Hepatocyte (in vitro differentiated cells): ENCODE measurements around the gene CELSR1. TPM values are rescaled to one million over a fixed set of nuclear protein-coding genes. Genes with fewer than 3 reads are reported as not detected.

Experiments used
- DNase-seq: peaks from one replicate; pipeline ENCODE4 v3.0.0-alpha.2; 2016; ENCODE audit warnings: low spot score
- H2AFZ ChIP-seq: fragments of 200-600 bp; sonication (generic); 2 replicates; pipeline ENCODE4 v1.6.0; 2016; ENCODE audit warnings: antibody characterized with exemption, mild to moderate bottlenecking
- H3K27ac ChIP-seq: fragments of 200-600 bp; sonication (generic); 2 replicates; pipeline ENCODE4 v1.5.1; 2016; ENCODE audit warnings: mild to moderate bottlenecking
- H3K27me3 ChIP-seq: fragments of 200-600 bp; sonication (generic); 2 replicates; pipeline ENCODE4 v1.6.1; 2016
- H3K36me3 ChIP-seq: fragments of 200-600 bp; sonication (generic); replicated peaks from 2 replicates; pipeline ENCODE4 v1.5.1; 2016; ENCODE audit warnings: low read depth; ENCODE audit not compliant: insufficient read depth
- H3K4me1 ChIP-seq: fragments of 200-600 bp; sonication (generic); 2 replicates; pipeline ENCODE4 v1.5.1; 2016; ENCODE audit warnings: mild to moderate bottlenecking, moderate library complexity; ENCODE audit not compliant: insufficient read depth
- H3K4me2 ChIP-seq: fragments of 200-600 bp; sonication (generic); 2 replicates; pipeline ENCODE4 v1.6.0; 2016
- H3K4me3 ChIP-seq: fragments of 200-600 bp; sonication (generic); 2 replicates; pipeline ENCODE4 v1.5.1; 2016; ENCODE audit warnings: mild to moderate bottlenecking
- H3K79me2 ChIP-seq: fragments of 200-600 bp; sonication (generic); 2 replicates; pipeline ENCODE4 v1.6.0; 2017; ENCODE audit warnings: mild to moderate bottlenecking
- H3K9me2 ChIP-seq: fragments of 200-600 bp; sonication (generic); replicated peaks from 2 replicates; pipeline ENCODE4 v1.6.0; 2017; ENCODE audit warnings: mild to moderate bottlenecking; ENCODE audit not compliant: insufficient read depth
- H3K9me3 ChIP-seq: fragments of 200-600 bp; sonication (generic); 2 replicates; pipeline ENCODE4 v1.5.1; 2016; ENCODE audit warnings: low read depth, mild to moderate bottlenecking
- H4K20me1 ChIP-seq: fragments of 200-600 bp; sonication (generic); 2 replicates; pipeline ENCODE4 v1.6.0; 2016; ENCODE audit warnings: mild to moderate bottlenecking; ENCODE audit not compliant: insufficient read depth, poor library complexity, severe bottlenecking
- CTCF ChIP-seq: fragments of 200-600 bp; sonication (generic); IDR thresholded peaks from 2 replicates; pipeline ENCODE4 v1.5.1; 2016; ENCODE audit warnings: antibody characterized with exemption, mild to moderate bottlenecking; ENCODE audit not compliant: poor library complexity
- EZH2 ChIP-seq: fragments of 200-600 bp; sonication (generic); IDR thresholded peaks from 2 replicates; pipeline ENCODE4 v1.6.1; 2016; ENCODE audit warnings: antibody characterized with exemption, mild to moderate bottlenecking, borderline replicate concordance
- EZH2phosphoT487 ChIP-seq: fragments of 200-600 bp; sonication (generic); IDR thresholded peaks from one replicate; pipeline ENCODE4 v1.6.1; 2018; ENCODE audit warnings: antibody characterized with exemption, mild to moderate bottlenecking, low read depth, moderate library complexity; ENCODE audit not compliant: unreplicated experiment, severe bottlenecking
- WGBS: methylation state at CpG from one replicate; pipeline ENCODE4 v1.1.6; 2016; ENCODE audit warnings: low lambda C conversion rate; ENCODE audit errors: missing lambda C conversion rate; 5-methylcytosine and 5-hydroxymethylcytosine counted together
- polyA plus RNA-seq: library from polyadenylated mRNA; unstranded; fragments of >200 nt; fragmentation: Nextera tagmentation; extraction: Ambion mirVana; gene quantifications from 2 replicates; pipeline ENCODE4 v1.2.1, GENCODE V29; 2016
- total RNA-seq: library from RNA; depleted of rRNA; stranded (reverse); fragments of >200 nt; gene quantifications from 2 replicates; pipeline ENCODE4 v1.2.3, GENCODE V29; 2014

CELSR1 gene
- total and polyA plus RNA-seq, 2 experiments from 2014 or later, result 3.0 to 8.7 TPM

- no peak overlapping the region for H3K4me3 ChIP-seq
- no peak overlapping the region for H3K27ac ChIP-seq
- H3K4me2 ChIP-seq, result no peak overlapping the region
- peaks cover 11% of the 10 kb centered on the region for H3K4me1 ChIP-seq
- no peaks in the 10 kb centered on the region for H3K79me2 ChIP-seq
- H3K36me3 ChIP-seq, result no peaks in the 10 kb centered on the region
- H3K9me3 ChIP-seq, result no peaks in the 10 kb centered on the region
- no peak overlapping the region for H2AFZ ChIP-seq
- no peak for TF ChIP-seq EZH2phosphoT487
- no peak for TF ChIP-seq EZH2
- TF ChIP-seq CTCF, result no peak
- H3K27me3 ChIP-seq, result no peaks in the 10 kb centered on the region
- H4K20me1 ChIP-seq, result no peaks in the 10 kb centered on the region
- H3K9me2 ChIP-seq, result no peaks in the 10 kb centered on the region
- peak; percentile 36 for DNase-seq
- WGBS, result 73% methylated on average over 33 of the region's 34 CpGs
Measured at GRCh38 chr22:46457502-46458488, 79.6 kb downstream of the CELSR1 start.

- no peaks in the 10 kb centered on the region for H3K27me3 ChIP-seq
- no peak overlapping the region for H2AFZ ChIP-seq
- H3K9me2 ChIP-seq, result no peaks in the 10 kb centered on the region
- 97% methylated on average over 11 of the region's 12 CpGs for WGBS
- no peaks in the 10 kb centered on the region for H3K79me2 ChIP-seq
- H3K27ac ChIP-seq, result peak overlapping the region; percentile 37
- peaks cover 11% of the 10 kb centered on the region for H3K4me1 ChIP-seq
- no peak overlapping the region for H3K4me2 ChIP-seq
- TF ChIP-seq EZH2 (no peak), CTCF (no peak), EZH2phosphoT487 (no peak)
- no peaks in the 10 kb centered on the region for H4K20me1 ChIP-seq
- H3K4me3 ChIP-seq, result no peak overlapping the region
- H3K9me3 ChIP-seq, result no peaks in the 10 kb centered on the region
- H3K36me3 ChIP-seq, result no peaks in the 10 kb centered on the region
- no peak for DNase-seq
Measured at GRCh38 chr22:46456818-46457163, 80.6 kb downstream of the CELSR1 start.

GRCh38 chr22:46455446-46455845, 82.0 kb downstream of the CELSR1 start:
- 89% methylated on average over 13 of the region's 13 CpGs for WGBS
- Histone ChIP-seq H3K4me3 (no peak overlapping the region), H3K36me3 (no peaks in the 10 kb centered on the region), H3K27ac (no peak overlapping the region), H3K9me2 (no peaks in the 10 kb centered on the region), H2AFZ (no peak overlapping the region), H3K4me2 (no peak overlapping the region), H3K4me1 (peaks cover 21% of the 10 kb centered on the region), H3K79me2 (no peaks in the 10 kb centered on the region), H4K20me1 (no peaks in the 10 kb centered on the region), H3K9me3 (no peaks in the 10 kb centered on the region), H3K27me3 (no peaks in the 10 kb centered on the region)
- TF ChIP-seq EZH2 (no peak), EZH2phosphoT487 (no peak), CTCF (no peak)
- no peak for DNase-seq
